ENCODE data around the gene FAM181B.

- no peak for TF ChIP-seq POLR2A (IDR thresholded peaks at IDR 0.05)
- TF ChIP-seq CTCF (IDR thresholded peaks at IDR 0.05) = no peak
Observed at GRCh38 chr11:82701847-82702520, 31.7 kb downstream of the FAM181B start.

All from ovary (tissue), 3 donors.